ENCODE measurements around the gene MRPL41.

MRPL41 gene

GRCh38 chr9:137586854-137587253 lies 35.2 kb downstream of the MRPL41 start:
- H3K4me2 ChIP-seq (ENCODE audit: low read depth, low read length, poor library complexity, severe bottlenecking) = no peak overlapping the region
- H3F3A ChIP-seq (ENCODE audit: low read depth) = no peaks in the 10 kb centered on the region
- no peaks in the 10 kb centered on the region for H3K9me3 ChIP-seq (ENCODE audit: insufficient read depth, low read depth, low read length)
- H3K9me2 ChIP-seq (replicated peaks; ENCODE audit: low read depth, low read length) = no peaks in the 10 kb centered on the region
- peaks cover 15% of the 10 kb centered on the region for H3K4me1 ChIP-seq (ENCODE audit: insufficient read depth, low read length, poor library complexity, severe bottlenecking)
- H2AFZ ChIP-seq (ENCODE audit: low read length) = no peak overlapping the region
- H4K20me1 ChIP-seq (ENCODE audit: insufficient read depth, low read length, poor library complexity, severe bottlenecking) = peaks cover 16% of the 10 kb centered on the region
- TF ChIP-seq EZH2phosphoT487 (IDR thresholded peaks at IDR 0.05; ENCODE audit: borderline replicate concordance) (no peak), CTCF (conservative IDR thresholded peaks at IDR 0.05; ENCODE audit: low read length) (no peak)
- no peak overlapping the region for H3K9ac ChIP-seq (ENCODE audit: low read depth, low read length, poor library complexity, severe bottlenecking)
- H3K36me3 ChIP-seq (ENCODE audit: insufficient read depth, low read length) = peaks cover 3% of the 10 kb centered on the region; the same call in 1 of the 2 replicates
- H3K79me2 ChIP-seq (ENCODE audit: insufficient read depth, low read length) = peaks cover 28% of the 10 kb centered on the region
- H3K4me3 ChIP-seq (ENCODE audit: low read length, poor library complexity, severe bottlenecking) = no peak overlapping the region
- no peaks in the 10 kb centered on the region for H3K27me3 ChIP-seq (ENCODE audit: insufficient read depth, low read length, poor library complexity, severe bottlenecking)

- no peaks in the 10 kb centered on the region for H3K9me2 ChIP-seq (replicated peaks; ENCODE audit: low read depth, low read length)
- H2AFZ ChIP-seq (ENCODE audit: low read length) = no peak overlapping the region
- peaks cover 16% of the 10 kb centered on the region for H4K20me1 ChIP-seq (ENCODE audit: insufficient read depth, low read length, poor library complexity, severe bottlenecking)
- H3K9ac ChIP-seq (ENCODE audit: low read depth, low read length, poor library complexity, severe bottlenecking) = peak overlapping the region; percentile 76
- H3F3A ChIP-seq (ENCODE audit: low read depth) = no peaks in the 10 kb centered on the region
- H3K27me3 ChIP-seq (ENCODE audit: insufficient read depth, low read length, poor library complexity, severe bottlenecking) = no peaks in the 10 kb centered on the region
- peak overlapping the region; percentile 80 for H3K4me2 ChIP-seq (ENCODE audit: low read depth, low read length, poor library complexity, severe bottlenecking)
- no peaks in the 10 kb centered on the region for H3K9me3 ChIP-seq (ENCODE audit: insufficient read depth, low read depth, low read length)
- peaks cover 28% of the 10 kb centered on the region for H3K79me2 ChIP-seq (ENCODE audit: insufficient read depth, low read length)
- no peak for TF ChIP-seq EZH2phosphoT487 (IDR thresholded peaks at IDR 0.05; ENCODE audit: borderline replicate concordance)
- TF ChIP-seq CTCF (conservative IDR thresholded peaks at IDR 0.05; ENCODE audit: low read length) = no peak
- no peaks in the 10 kb centered on the region for H3K36me3 ChIP-seq (ENCODE audit: insufficient read depth, low read length)
- peak overlapping the region; percentile 84 for H3K4me3 ChIP-seq (ENCODE audit: low read length, poor library complexity, severe bottlenecking)
- H3K4me1 ChIP-seq (ENCODE audit: insufficient read depth, low read length, poor library complexity, severe bottlenecking) = peaks cover 15% of the 10 kb centered on the region
Measured at GRCh38 chr9:137588311-137588710, 36.6 kb downstream of the MRPL41 start.

- H3K9ac ChIP-seq (ENCODE audit: low read depth, low read length, poor library complexity, severe bottlenecking) = peak overlapping the region; percentile 76
- no peaks in the 10 kb centered on the region for H3K9me3 ChIP-seq (ENCODE audit: insufficient read depth, low read depth, low read length)
- no peak overlapping the region for H2AFZ ChIP-seq (ENCODE audit: low read length)
Measured at GRCh38 chr9:137588891-137589290, 37.2 kb downstream of the MRPL41 start.

More at GRCh38 chr9:137588891-137589290, 37.2 kb downstream of the MRPL41 start:
- H3K9me2 ChIP-seq (replicated peaks; ENCODE audit: low read depth, low read length) = no peaks in the 10 kb centered on the region
- H3F3A ChIP-seq (ENCODE audit: low read depth) = no peaks in the 10 kb centered on the region
- no peaks in the 10 kb centered on the region for H3K36me3 ChIP-seq (ENCODE audit: insufficient read depth, low read length)
- H4K20me1 ChIP-seq (ENCODE audit: insufficient read depth, low read length, poor library complexity, severe bottlenecking) = peaks cover 13% of the 10 kb centered on the region
- H3K79me2 ChIP-seq (ENCODE audit: insufficient read depth, low read length) = peaks cover 28% of the 10 kb centered on the region
- peak overlapping the region; percentile 84 for H3K4me3 ChIP-seq (ENCODE audit: low read length, poor library complexity, severe bottlenecking)
- peak overlapping the region; percentile 80 for H3K4me2 ChIP-seq (ENCODE audit: low read depth, low read length, poor library complexity, severe bottlenecking)
- peaks cover 15% of the 10 kb centered on the region for H3K4me1 ChIP-seq (ENCODE audit: insufficient read depth, low read length, poor library complexity, severe bottlenecking)
- H3K27me3 ChIP-seq (ENCODE audit: insufficient read depth, low read length, poor library complexity, severe bottlenecking) = no peaks in the 10 kb centered on the region
- TF ChIP-seq EZH2phosphoT487 (IDR thresholded peaks at IDR 0.05; ENCODE audit: borderline replicate concordance) (no peak), CTCF (conservative IDR thresholded peaks at IDR 0.05; ENCODE audit: low read length) (no peak)

Measured in Loucy (cell line).